ENCODE data around the gene MTA1.

- no peak for TF ChIP-seq MAZ (IDR thresholded peaks at IDR 0.05; ENCODE audit: borderline replicate concordance, low read depth, low read length)
- TF ChIP-seq NFE2L2 (conservative IDR thresholded peaks at IDR 0.05; ENCODE audit: low read length), result no peak
- no peak for TF ChIP-seq CHD4 (IDR thresholded peaks at IDR 0.05; ENCODE audit: borderline replicate concordance)
- no peak for TF ChIP-seq TP53 (CRISPR knock-in tag; IDR thresholded peaks at IDR 0.05)
- no peak for TF ChIP-seq MAX (IDR thresholded peaks at IDR 0.05)
Measured at GRCh38 chr14:105430042-105430441, 10.4 kb downstream of the MTA1 start.
